Cerebellar cortex (tissue), 1 donor: ENCODE data around the gene FBXW4.
"Not testable (repeated sequence)": the region's sequence is repeated elsewhere in the genome, so short reads cannot be mapped to it uniquely, and the experiment has no call there.

Experiments used
- DNase-seq: peaks from one replicate; pipeline ENCODE4 v3.0.0-alpha.2; 2015; ENCODE audit warnings: low spot score

Gene FBXW4

GRCh38 chr10:101655570-101655969, 39.4 kb downstream of the FBXW4 start:
- DNase-seq: no peak

DNA sequence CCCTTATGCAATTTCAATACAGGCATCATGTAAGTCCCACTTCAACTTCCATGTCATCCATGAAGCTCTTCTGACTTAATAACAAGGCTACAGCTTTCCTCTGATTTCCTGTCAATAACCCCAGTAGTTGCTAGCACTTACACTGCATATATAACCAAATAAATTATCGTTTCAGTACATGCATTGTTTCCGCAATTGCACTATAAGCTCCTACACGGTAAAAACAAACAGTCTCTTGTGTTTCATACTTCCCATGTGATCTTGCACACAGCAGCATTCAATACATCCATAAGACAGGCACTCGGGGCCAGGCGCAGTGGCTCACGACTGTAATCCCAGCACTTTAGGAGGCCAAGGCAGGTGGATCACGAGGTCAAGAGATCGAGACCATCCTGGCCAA, 41.4 kb downstream of the FBXW4 start:
- DNase-seq: no peak

DNA sequence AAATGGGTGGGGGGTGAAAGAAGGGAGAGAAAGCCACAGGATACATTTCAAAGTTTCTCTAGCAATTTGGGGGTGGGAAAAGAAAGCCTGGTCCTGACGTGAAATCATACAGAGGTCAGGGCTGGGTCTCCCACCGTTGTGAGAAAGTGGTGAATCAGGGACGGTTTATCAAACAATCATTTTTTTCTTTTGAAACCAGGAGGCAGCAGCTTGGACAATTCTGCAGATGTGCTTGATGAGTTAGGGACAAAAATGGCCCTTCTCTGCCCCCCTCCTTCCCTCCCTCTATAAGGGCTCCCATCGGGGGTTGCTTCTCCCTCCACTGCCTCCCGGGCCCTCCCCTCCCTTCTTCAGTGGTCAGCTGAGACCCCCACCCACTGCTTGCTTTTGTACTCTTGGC, 43.6 kb downstream of the FBXW4 start:
- DNase-seq: no peak

DNA sequence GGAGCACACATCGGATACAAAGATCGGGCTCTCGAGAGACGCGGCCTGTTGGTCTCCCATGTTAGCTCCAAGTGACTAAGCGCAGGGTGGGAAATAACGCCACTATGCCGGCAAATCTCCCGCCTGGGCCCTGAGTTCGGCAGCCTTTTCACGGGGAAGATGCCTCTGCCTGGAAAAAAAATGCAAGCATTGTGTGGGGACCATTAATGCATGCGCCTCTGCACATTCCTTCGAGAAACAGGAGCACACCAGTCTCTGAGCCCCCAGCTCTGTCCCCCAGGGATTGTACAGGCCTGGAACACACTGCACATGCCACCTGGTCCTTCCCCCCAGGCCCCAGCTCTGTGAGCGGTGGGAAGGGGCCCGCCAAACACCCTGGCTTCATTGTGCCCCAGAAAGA, 44.1 kb downstream of the FBXW4 start:
- DNase-seq: no peak

DNA sequence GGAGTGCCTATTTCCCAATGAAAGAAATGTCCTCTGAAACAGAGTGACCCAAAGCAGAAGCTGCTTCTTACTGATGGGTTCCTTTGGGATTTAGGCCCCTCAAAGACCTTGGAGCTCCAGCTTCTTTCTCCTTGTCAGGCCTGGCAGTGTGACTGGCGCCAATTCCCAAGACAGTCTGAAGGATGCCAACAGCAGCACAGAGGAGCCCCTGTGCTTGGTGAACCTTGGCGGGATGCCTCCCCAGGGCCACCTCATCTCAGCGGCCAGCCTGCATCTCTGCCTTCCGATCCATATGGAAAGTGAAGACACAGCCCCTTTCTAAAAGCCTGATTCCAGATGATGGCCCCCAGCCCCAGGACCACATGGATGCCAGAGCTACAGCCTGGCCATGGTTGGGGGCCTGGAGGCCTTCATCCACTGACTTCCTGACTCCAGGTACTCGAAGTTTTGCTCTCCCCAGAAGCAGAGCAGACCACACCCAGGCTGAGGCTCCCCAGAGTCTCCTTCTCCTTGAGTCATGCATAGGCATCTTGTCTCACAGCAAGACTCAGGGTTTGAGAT, 45.4 kb downstream of the FBXW4 start:
- no peak for DNase-seq

GRCh38 chr10:101647255-101647654, 47.7 kb downstream of the FBXW4 start:
- DNase-seq: no peak

DNA sequence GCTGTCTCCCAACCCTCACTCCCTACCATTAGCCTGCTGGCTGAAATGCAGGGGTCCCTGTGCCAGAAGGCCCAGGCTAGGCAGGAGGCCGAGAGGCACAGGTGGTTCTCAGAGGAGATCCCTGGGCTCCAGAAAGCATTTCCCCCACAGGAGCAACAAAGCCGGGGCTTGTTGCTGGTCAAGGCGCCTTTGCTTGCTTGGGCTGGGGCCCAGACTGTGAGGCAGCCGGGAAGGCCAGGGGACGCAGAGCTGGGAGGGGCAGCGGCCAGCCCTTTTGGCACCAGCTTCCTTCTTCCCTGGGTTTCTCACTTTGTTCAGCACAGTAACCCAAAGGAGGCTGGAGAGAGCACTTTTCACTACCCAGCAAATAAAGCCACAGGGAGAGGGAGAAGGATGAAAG, 48.6 kb downstream of the FBXW4 start:
- peak; percentile 33 for DNase-seq

DNA sequence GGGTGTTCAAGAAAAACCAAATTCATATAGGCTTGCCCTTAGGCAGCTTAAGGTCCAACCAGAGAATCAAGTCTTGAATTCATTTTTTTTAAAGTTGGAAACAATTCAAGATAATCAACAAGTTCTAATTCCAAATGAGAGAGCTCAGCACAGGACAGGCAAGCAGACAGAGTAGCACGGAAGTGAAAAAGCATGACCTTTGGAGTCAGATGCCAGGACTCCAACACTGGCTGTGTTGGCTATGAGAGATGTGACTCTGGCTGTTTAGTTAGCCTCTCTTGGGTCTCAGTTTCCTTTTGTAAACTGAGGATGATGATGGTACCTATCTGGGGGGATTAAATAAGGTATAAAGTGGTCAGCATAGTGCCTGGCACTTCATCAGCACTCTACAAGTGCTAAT, 49.3 kb downstream of the FBXW4 start:
- DNase-seq: no peak

GRCh38 chr10:101644002-101644401, 51.0 kb downstream of the FBXW4 start:
- no peak for DNase-seq

DNA sequence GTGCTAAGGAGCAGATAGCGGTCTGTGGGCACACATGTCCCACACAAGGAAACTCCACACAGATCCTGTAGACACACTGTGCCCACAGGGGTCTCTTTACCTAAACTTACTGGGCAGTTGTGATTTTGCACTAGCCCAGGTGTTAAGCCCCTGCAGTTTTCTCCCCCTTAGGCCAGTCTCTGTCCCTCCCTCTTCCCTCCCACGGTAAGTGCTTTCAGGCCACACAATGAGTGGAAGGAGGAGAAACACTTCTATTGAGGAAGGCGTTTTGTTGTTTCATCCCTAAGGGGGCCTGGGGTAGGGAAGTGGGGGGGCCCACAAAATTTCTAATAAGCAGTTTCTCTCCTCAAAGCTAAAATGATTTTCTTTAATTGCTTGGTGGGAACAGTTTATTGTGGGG, 51.4 kb downstream of the FBXW4 start:
- DNase-seq: no peak

DNA sequence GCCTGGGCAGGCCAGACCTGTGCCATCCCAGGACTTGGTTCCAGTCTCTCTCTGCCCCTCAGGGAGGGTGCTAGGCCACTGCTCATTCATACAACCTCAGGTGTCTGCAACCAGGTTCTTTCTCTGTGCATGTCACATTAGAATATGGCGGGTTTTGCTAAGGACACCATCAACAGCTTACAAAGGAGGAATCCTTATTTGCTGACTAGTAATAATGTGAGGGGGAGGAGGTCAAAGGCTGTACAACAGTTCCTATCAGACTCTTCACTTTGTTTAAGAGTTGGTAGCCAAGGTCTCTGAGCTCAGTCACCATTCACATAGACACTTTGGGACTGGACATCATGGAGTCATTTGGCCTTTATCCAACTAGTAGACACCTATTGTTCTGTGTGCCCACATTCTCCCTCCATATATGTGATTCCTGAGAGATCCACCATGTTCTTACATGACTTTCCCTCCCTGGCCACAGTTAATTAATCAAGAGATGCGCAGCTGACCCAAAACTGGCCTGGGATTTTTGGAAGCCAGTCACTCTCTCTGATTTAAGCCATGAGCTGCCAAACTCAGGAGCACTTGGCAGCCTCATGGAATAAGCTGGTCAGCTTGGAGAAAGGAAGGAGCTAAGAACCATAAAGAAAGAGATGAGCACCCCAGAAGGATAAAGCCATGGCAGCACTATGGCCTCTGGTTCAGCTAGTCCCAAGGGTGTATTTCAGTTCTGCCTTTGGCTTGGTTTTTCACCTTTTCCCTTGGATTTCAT, 55.6 kb downstream of the FBXW4 start:
- peak; percentile 55 for DNase-seq

- DNase-seq: not testable (repeated sequence)
Observed at GRCh38 chr10:101633510-101633909, 61.5 kb downstream of the FBXW4 start.

DNA sequence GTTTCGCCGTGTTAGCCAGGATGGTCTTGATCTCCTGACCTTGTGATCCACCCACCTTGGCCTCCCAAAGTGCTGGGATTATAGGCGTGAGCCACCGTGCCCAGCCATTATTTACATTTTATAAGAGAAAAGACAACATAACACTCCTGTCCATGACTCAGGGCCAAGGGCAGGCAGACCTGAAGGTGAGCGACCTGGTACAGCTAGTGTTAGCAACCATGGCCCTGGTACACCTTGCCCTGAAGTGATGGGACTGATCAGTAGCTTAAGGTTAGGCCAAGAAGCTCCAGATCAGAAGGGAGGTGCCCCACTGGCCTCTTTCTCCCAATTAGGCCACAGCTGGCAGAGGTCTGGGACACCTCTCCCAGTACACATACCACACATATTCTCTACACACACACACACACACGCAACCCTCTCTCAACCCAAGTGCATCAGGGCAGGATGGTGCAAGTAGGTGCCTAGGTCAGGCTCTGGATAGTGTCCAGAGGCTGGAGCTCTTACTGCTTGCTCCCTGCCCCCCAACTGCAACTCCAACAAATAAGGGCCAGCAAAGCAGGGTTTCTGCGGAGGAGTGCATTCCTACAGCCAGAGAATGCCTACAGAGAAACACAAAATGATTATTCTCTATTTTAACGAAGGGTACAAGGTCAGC, 63.0 kb downstream of the FBXW4 start:
- no peak for DNase-seq

GRCh38 chr10:101630633-101630920, 64.4 kb downstream of the FBXW4 start:
- DNase-seq: no peak

DNA sequence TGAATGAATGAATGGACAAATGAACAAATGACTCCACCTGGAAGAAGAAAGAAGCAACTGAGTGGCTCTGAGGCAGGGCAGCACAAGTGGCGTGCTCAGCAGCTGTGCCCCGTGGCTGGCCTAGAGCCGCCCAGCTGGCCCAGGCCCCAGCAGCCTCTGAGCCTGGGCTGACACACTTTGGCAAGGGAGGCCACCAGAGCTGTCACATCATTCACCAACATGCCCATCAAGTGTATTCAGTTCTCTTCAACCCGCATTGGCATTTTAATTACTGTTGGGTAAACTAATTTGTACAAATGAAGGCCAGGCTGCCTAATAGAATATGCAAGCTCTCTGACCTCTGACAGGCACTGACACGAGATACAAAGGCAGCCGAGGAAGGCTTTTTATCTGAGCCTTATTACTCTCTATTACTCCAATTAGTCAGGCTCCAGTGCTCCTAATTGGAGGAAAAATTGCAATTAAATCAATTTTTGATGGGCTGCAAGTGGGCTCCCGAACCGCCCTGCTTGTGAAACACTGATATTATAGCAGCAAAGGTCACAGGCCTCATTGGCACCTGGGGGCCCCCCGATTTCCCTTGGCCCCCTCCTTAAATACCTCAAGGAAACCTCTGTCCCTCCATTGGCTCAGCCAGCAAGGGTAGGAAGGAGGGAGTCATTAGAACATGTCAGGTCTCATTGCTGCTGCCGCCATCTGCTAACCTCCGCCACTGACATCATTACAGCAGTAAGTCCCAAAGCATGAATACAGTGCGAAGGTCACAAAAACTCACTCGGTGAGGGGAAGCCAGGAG, 64.9 kb downstream of the FBXW4 start:
- DNase-seq: no peak

- no peak for DNase-seq
Observed at GRCh38 chr10:101625821-101626412, 69.1 kb downstream of the FBXW4 start.

GRCh38 chr10:101624526-101625102, 70.4 kb downstream of the FBXW4 start:
- no peak for DNase-seq

DNA sequence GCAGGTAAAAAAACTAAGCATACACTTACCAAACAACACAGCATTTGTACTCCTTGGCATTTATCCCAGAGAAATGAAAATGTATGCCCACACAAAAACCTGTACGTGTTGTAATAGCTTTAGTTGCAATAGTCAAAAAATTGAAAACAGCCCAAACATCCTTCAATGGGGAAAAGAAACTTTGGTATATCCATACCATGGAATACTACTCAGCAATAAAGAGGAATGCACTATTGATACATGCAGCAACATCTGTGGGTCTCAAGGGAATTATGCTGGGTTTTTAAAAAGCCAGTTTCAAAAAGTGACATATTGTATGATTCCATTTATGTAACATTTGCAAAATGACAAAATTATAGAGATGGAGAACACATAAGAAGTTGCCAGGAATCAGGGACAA, 71.4 kb downstream of the FBXW4 start:
- DNase-seq: no peak

- no peak for DNase-seq
Observed at GRCh38 chr10:101619983-101620382, 75.0 kb downstream of the FBXW4 start.

- DNase-seq: no peak
Observed at GRCh38 chr10:101618871-101619270, 76.1 kb downstream of the FBXW4 start.

- DNase-seq: no peak
Observed at GRCh38 chr10:101617824-101618568, 77.0 kb downstream of the FBXW4 start.
